GM19035 (cell line): ENCODE results near the gene SDK2.

ENCODE experiments used
- ATAC-seq: cut with Tn5 transposase; IDR thresholded peaks from one replicate; pipeline ENCODE4 v1.9.1; 2021; ENCODE audit not compliant: unreplicated experiment

Gene SDK2

GRCh38 chr17:73379826-73380225 is 264.4 kb downstream of the SDK2 start:
- no peak for ATAC-seq

DNA sequence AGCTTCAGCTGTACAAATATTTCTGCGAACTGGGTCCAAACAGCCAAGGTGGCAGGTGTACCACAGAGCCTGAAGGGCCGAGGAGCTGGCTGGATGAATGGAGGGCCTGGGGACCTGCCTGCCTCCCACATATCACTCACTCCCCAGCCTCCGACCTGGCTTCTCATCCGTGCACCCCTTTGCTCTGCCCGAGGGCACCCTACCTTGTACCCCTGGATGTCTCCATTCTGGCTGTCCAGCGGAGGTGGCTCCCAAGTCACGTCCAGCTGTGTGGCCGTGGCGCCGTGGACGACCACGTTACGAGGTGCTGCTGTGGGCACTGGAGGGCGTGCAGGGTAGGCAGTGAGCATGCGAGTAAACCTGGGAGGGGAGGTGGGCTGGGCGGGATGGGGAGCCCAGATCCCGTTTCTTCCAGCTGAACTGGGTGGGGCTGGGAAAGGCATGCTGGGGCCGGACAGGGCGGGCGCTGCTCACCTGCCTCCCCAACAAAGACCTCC is 265.2 kb downstream of the SDK2 start:
- no peak for ATAC-seq

DNA sequence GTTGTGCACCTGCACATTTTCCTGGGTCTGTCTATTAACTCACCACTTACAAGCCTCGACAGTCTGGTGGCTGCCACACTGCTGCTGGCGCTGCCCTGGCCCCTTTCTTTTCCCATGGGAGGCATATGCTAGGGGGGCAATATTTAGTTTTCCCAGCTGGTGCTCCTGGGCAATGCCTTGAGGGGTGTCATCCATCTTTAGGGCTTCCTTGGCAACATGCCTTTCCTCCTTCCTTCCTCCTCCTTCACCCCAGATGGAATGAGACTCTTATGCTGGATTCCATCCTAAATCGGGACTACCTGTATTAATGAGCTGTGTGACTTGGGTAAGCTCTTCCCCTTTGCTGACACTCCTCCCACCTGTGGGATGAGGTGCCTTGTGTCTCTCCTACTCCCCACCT is 267.6 kb downstream of the SDK2 start:
- no peak for ATAC-seq

GRCh38 chr17:73376152-73376551 is 268.1 kb downstream of the SDK2 start:
- ATAC-seq, result no peak

GRCh38 chr17:73371836-73372235 is 272.4 kb downstream of the SDK2 start:
- no peak for ATAC-seq

GRCh38 chr17:73371285-73371684 is 273.0 kb downstream of the SDK2 start:
- no peak for ATAC-seq

GRCh38 chr17:73369817-73370490 is 274.3 kb downstream of the SDK2 start:
- peak; percentile 68 for ATAC-seq

DNA sequence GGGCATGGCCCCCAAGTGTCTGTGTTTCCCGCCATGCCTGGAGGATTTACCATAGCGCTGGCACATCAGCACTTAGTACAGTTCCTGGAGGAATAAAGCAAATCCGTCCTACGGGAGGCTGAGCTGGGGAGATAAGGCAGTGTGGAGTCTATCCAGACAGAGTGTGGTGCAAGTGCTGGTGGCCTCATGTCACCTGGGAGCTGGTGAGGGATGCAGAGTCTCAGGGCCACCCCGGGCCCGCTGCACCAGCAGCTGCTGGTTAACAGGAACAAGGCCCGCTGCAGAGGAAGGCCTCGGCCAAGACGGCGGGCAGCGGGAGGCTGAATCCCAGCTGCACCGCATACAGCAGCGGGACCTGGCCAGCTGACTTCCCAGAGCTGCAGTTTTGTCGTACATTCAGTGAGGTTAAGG is 275.1 kb downstream of the SDK2 start:
- ATAC-seq, result no peak

- no peak for ATAC-seq
These were observed 276.1 kb downstream of the SDK2 start for GRCh38 chr17:73368085-73368631.

DNA sequence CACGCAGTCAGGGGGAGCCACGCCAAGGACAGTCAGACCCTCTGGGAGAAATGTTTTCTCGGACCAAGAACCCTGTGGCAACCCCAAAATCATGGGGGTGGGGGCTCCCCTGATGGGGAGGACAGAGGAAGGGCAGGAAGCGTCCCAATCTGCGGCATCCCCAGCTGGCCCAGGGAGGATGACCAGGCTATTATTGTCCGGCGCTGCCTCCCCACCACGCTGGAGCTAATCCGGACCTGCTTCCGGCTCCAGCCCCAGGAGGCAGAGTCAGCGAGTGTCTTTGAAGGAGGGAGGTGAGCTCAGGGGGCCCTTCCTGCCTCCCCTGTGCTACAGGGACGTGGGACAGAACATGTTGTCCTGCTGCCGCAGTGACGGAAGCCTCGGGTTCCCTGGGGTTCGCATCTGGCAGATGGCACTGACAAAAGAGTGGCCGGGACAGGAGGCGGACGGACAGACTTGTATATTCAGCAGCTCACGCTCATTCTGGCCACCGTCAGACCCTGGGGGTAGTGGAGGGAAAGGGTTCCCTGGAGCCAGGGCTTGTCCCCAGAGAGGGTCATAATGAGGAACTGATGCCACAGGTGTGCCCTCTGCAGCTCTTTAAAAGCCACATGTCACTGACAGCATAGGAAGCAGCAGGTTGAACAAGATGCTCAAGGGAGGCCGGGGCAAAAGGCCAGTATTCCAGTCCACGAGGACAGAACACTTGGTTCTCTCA is 278.2 kb downstream of the SDK2 start:
- no peak for ATAC-seq

DNA sequence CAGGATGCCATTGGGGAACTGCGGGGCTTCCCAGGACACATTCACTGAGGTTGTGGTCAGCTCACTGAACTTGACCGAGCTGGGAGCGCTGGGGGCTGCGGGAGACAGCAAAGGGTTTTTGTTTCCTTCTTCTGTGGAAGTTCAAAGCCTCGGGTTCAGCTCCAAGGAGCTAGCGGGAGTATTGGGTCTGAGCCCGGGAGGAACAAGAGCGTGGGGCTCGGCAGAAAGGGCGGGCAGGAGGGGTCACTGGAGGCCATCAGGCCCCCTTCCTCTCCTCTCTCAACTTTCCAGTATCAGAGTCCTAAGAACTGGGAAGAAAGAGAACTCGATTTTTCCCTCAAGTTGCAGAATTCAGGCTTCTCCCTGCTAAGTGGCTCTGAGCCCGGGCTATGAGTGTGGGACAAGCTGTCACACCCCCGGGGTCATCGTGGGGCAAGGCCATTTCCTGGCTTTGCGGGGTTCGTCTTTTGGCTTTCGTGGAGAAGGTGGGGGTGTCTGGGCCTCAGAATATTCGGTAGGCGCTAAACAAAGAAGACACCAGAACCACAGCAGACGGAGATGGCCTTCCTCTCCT is 278.9 kb downstream of the SDK2 start:
- no peak for ATAC-seq

DNA sequence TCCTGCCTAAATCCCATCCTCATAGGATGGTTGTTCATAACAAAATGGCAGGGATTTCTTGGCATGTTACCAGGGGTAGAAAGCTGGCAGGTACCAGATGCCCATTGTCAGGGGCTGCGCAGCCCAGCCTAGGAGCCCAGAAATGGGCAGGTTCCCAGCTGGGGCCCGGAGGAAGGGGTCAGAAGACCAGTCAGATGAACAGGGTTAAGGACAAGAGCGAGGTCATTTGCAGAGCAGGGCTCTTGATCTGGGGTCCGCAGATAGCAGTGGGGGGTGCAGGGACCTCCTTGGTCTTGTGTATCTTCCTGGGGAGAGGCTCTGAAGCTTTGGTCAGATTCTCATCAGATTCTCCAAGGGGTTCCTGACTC is 280.1 kb downstream of the SDK2 start:
- no peak for ATAC-seq

- no peak for ATAC-seq
These were observed 280.6 kb downstream of the SDK2 start for GRCh38 chr17:73363442-73364154.

- ATAC-seq, result no peak
These were observed 281.5 kb downstream of the SDK2 start for GRCh38 chr17:73362697-73363096.

- no peak for ATAC-seq
These were observed 283.1 kb downstream of the SDK2 start for GRCh38 chr17:73360961-73361761.

DNA sequence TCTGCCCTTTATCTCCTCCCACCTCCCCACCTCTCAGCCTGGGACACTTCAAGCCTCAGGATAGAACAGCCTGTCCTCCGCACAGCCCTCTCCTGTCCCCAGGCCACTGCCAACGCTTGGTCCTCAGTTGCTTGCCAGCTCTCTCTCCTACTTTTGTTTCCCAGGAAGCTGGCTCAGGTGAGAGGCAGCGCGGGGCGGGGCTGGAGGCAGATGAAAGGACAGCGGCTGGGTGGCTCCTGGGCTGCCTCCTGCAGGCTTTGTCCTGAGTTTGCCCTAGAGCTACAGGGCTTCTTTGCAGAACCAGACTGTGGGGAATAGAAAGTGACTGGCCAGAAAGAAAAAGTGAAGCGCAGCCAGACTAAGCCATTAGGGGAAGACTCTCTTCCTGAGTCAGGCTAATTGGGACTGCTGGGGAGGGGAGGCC is 284.2 kb downstream of the SDK2 start:
- ATAC-seq, result no peak

DNA sequence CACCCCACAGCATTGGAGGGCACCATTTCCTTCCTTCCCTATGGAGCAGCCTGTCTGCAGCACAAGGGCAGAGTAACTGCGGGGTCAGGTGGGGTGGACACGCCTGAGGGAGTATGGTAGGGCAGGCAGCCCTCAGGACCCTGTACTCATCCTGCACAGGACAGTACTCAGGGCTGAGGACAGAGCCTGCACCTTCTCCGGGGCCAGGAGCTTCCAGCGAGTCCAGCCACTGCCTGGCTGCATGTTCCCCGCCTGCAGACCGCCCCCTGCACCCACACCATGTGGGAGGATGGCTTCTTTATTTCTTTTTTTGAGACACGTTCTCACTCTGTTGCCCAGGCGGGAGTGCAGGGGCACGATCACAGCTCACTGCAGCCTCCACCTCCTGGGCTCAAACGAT is 284.9 kb downstream of the SDK2 start:
- ATAC-seq, result no peak

DNA sequence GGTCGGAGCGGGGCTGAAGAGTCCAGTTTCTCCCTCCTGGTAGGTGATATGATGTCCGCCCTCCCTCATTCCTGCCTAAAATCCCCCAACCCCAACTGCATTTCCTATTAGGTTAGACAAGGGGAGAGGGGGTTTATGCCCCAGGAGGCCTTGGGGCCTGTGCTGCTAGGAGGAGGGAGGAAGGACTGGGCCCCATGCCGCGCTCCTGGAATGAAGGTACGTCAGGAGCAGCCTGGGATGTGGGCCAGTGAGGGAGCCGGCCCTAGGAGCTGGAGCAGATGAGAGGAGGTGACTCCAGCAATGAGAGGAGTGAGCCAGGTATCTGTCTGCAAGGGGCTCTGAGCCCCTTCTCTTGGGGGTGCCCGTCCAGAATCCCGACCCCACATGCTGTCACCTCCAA is 285.6 kb downstream of the SDK2 start:
- no peak for ATAC-seq

GRCh38 chr17:73357981-73358380 is 286.3 kb downstream of the SDK2 start:
- no peak for ATAC-seq

DNA sequence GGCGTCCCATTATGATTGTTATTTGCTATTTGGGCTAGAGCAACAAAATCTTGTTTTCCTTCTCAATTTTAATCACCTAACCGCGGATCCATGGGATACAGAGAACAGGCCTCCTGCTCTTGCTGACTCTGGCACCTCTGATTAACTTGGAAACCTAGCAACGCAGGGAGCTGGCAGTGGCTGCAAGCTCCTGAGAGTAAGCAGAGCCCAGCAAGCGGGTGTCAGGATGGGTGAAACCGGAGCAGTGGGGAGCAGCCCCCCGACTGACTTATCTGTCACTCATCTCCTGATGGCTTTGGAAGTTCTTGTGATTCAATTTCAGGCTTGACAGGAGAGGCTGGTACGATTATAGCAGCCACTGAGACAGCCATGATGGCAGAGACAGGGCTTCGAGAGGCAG is 286.9 kb downstream of the SDK2 start:
- no peak for ATAC-seq
